Airway epithelial cell (primary cell): Measurements from ENCODE around the gene HSP90AB1. TPM values are rescaled to one million over a fixed set of nuclear protein-coding genes. Genes with fewer than 3 reads are reported as not detected.

Experiments used
- total RNA-seq: library from RNA; depleted of rRNA; stranded (reverse); fragments of >200 nt; gene quantifications from 2 replicates; pipeline ENCODE4 v1.2.3, GENCODE V29; 2015

HSP90AB1 gene
- total RNA-seq, result 1,137 and 1,196 TPM in 2 replicates

DNA sequence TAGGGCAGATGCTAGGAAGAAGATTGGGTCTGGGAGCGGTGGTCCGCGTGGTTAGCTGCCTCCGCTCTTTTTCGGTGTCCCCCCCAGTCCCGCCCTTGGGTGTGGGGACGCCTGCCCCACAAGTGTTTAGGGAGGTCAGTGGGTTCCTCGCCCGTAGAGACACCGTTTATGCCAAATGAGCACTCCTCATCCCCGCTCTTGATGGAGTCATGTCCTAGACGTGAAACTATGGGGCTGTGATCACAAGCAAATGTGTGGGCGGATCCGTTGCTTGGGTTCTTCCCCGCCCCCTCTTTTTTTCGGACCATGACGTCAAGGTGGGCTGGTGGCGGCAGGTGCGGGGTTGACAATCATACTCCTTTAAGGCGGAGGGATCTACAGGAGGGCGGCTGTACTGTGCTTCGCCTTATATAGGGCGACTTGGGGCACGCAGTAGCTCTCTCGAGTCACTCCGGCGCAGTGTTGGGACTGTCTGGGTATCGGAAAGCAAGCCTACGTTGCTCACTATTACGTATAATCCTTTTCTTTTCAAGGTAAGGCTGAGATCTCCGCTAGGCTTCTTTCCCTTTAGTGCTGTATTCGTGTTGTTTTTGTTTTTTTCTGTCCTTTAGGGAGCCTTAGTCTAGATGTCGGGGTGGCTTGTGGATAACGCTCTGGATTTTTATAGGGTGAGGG, at the start of gene HSP90AB1:
TSS of gene HSP90AB1 (plus strand) at position 439 of the 675 bp plus-strand sequence. CDS start 1,529 bp downstream, outside the sequence.

DNA sequence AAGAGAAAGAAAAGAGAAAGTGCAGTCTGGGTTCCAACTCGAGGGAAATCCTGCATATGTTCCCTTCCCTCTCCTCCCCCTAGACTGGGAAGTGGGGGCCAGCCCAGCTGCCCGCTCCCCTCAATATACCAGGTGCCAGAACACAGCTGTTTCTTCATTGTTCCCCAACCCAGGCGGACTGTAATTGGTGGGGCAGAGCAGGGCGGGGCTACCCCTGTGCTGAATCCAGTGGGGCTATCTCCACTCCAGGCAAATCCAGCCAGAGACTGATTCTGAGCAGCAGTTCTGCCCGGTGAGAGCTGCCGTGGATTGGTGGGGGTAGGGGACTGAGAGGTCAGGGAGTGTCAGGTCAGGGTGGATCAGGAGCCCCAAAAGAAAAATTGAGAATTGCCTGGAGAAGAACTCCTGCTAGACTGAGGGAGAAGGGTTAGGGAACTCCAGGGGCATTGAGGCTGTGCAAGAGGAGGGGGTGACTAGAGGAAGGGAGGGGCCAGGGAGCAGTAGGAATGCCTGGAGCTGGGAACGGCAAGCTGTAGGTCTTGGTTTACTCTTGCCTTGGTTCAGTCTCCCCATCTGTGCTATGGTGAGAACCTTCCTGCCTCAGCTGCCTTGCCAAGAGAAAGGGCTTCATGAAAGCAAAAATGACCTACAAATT, 30.1 kb upstream of the HSP90AB1 start, which contains the start of gene MYMX:
TSS of gene MYMX (plus strand) at position 250 of the 655 bp plus-strand sequence. CDS start 546 bp downstream, outside the sequence.

DNA sequence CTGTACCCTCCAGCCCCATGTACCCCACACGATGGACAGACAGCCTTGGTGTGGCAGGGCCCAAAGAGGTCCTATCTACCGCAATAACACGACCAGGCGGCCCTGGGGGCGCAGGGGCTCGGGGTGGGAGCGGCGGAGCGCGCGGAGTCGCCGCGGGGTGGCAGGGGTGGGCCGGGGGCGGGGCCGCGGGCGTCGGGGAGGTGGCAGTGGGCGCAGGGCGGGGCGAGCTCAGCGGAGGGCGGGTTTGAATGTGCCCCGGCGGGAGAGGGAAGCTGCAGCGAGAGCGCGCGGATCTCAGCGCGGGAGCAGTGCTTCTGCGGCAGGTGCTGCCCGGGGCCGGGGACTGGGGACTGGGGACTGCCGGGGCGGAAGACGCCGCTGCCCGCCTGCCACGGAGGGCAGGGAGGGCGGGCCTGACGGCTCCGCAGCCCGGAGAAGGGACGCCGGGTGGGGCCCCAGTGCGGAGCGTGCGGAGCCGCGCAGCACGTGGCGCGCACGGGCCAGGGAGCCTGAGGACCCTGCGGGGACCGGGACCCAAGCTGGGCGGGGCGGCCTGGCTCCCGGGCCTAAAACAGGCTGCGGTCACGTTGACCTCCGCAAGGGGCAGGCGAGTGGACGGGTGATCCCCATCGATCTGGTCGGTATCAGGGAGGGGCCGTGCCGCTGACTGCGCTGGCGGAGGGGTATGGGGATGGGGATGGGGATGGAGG, 23.4 kb upstream of the HSP90AB1 start, which contains the start of gene SLC29A1:
TSS of gene SLC29A1 (plus strand) at position 277 of the 710 bp plus-strand sequence. CDS start 3,719 bp downstream, outside the sequence.

DNA sequence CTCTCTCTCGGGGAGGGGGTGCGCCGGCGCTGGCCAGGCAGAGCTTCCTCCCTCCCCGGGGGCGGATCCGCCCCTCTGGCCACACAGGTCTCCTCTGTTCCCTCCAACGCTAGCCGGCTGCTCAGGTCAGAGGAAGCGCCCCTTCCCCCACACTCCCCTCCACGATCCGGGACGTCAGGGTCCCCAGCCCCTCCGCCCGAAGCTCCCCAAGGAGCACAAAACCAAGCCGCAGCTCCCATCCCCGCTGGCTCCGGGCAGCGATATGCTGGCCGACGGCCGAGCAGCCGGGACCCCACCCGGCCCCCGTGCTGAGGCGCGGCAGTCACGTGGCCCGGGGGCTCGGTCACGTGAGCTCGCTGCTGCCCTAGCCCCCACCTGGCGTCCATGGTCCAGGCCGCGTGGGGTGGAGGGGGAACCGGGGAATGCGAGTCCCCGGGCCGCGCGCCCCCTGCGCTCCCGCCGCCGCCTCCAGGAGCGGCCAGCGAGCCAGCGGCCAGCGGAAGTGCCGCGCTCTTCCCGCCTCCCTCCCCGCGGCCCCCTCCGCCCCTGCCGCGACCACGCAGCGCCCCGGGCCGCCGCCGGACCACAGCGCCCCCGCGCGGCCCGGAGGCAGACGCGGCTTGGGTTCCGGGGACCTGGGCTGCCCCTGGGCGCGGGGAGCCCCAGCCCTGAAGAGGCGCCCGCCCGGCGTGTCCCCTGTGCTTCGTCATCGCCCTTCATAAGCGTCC, 10.3 kb downstream of the HSP90AB1 start, which contains the start of gene SLC35B2:
TSS of gene SLC35B2 (minus strand) at position 504 of the 728 bp plus-strand sequence. CDS start at position 386, 118 bp downstream.

DNA sequence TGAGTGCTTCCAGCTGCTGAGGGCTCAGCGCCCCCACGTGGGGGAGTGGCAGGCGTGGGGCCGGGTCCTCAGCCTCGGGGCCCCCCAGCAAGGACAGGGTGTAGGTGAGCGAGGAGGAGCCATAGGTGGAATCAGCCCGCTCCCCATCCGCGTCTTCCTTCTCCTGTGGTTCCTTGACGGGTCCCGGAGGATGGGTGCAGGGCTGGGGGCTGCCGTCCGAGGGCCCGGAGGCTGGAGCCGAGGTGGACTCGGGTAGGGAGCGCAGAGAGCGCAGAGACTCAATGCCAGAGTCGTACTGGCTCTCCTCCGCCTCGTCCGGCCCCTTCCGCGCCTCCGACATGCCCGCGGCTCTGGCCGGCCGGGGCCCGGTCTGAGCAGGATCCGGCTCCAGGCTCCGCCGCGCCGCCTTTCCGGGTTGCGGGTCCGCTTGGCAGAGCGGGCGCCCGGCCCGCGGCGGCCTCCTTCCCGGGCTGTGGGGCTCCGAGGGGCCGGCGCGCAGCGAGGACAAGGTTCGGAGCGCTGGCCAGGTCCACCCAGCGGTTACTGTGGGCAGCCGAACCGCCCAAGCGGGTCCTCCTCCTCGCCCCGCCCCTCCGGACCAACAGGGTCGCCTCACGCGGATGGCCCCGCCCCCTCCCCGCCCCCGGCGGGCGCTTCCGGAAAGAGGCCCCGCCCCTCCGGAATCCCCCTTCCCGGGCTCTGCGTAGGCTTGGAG, 18.3 kb downstream of the HSP90AB1 start, which contains the start of gene NFKBIE:
TSS of gene NFKBIE (minus strand) at position 545 of the 715 bp plus-strand sequence. CDS start at position 340, 205 bp downstream.

DNA sequence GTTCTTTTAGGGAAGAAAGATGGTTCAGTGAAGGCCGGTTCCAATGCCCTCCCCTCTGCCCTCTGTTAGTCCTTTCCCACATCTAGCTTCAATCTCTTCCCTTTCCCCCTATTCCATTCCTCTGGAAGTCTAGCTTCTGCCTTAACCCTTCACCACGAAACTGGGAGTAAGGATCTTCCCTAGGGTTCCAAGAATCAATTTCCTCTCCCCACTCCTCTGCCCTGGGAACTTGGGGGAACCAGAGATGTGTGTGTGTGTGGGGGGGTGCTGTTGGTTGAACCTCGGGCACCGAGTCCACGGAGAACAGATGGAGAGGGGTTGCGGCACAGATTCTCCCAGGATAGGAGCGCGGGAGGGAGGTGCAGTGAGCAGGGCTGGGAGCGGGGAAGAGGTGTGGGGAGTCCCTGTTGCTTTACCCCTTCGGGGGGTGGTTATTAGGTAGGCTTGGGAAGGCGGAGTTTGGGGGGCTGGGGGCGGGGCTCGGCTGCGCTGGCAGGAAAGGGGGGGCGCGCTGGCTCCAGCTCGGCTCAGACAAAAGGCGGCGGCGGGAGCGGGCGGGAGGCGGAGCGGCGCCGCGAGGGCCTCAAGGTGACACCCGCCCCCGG, 23.1 kb downstream of the HSP90AB1 start, which contains the start of gene TMEM151B:
TSS of gene TMEM151B (plus strand) at position 530 of the 605 bp plus-strand sequence. CDS start 293 bp downstream, outside the sequence.

Other genes with a start within 250 kb of the HSP90AB1 start
- 86.7 and 87.8 TPM in 2 replicates for gene MRPL14, start 119.6 kb upstream of the HSP90AB1 start, total RNA-seq
- 67.7 and 73.1 TPM in 2 replicates for gene TMEM63B, start 119.5 kb upstream of the HSP90AB1 start, total RNA-seq
- not detected in 2 replicates for gene CAPN11, start 88.3 kb upstream of the HSP90AB1 start, total RNA-seq
- gene MYMX, start 30.2 kb upstream of the HSP90AB1 start, total RNA-seq, result 0.21 TPM in 1 of 2 replicates, not detected in the other
- 25.1 and 26.5 TPM in 2 replicates for gene SLC29A1, start 23.5 kb upstream of the HSP90AB1 start, total RNA-seq
- 69.7 and 73.1 TPM in 2 replicates for gene SLC35B2, start 10.4 kb downstream of the HSP90AB1 start, total RNA-seq
- 25.9 and 32.9 TPM in 2 replicates for gene NFKBIE, start 18.4 kb downstream of the HSP90AB1 start, total RNA-seq
- under 0.01 TPM in 1 of 2 replicates, not detected in the other for gene TMEM151B, start 23.3 kb downstream of the HSP90AB1 start, total RNA-seq
- gene AARS2, start 66.2 kb downstream of the HSP90AB1 start, total RNA-seq, result 22.6 and 23.5 TPM in 2 replicates
- not detected in 2 replicates for gene SPATS1, start 95.5 kb downstream of the HSP90AB1 start, total RNA-seq
- 16.7 and 17.0 TPM in 2 replicates for gene CDC5L, start 140.6 kb downstream of the HSP90AB1 start, total RNA-seq